NOMO-1 treated with DMSO at 0.1 percent for 48 hours (cell line): ENCODE measurements around the gene MRPL38.
A peak's percentile ranks its signal among the peaks of the same experiment; 100 is the strongest.
"Not testable (repeated sequence)": the region's sequence is repeated elsewhere in the genome, so short reads cannot be mapped to it uniquely, and the experiment has no call there.

Experiments
- DNase-seq: peaks from one replicate; lab custom pipeline; 2025; ENCODE audit not compliant: unreplicated experiment; lab: John Stamatoyannopoulos, UW

MRPL38 gene

GRCh38 chr17:75855310-75856061 lies 49.2 kb downstream of the MRPL38 start, which contains the start of gene WBP2:
WBP2 (minus strand) TSS chr17:75855335; CDS start chr17:75855297, 38 bp downstream.
- peak; percentile 100 for DNase-seq

GRCh38 chr17:75854881-75855309 lies 49.8 kb downstream of the MRPL38 start:
- DNase-seq, result no peak

GRCh38 chr17:75854101-75854748 lies 50.5 kb downstream of the MRPL38 start:
- DNase-seq, result no peak

GRCh38 chr17:75853433-75853832 lies 51.3 kb downstream of the MRPL38 start:
- DNase-seq, result no peak

- not testable (repeated sequence) for DNase-seq
Observed at GRCh38 chr17:75851693-75851991, 53.0 kb downstream of the MRPL38 start.

GRCh38 chr17:75850928-75851692 lies 53.6 kb downstream of the MRPL38 start:
- DNase-seq, result no peak

- DNase-seq, result no peak
Observed at GRCh38 chr17:75849724-75850123, 55.0 kb downstream of the MRPL38 start.

GRCh38 chr17:75849279-75849646 lies 55.4 kb downstream of the MRPL38 start:
- DNase-seq, result no peak
